HG03460 (cell line): ENCODE results near the gene ANKRD39.
A peak's percentile ranks its signal among the peaks of the same experiment; 100 is the strongest.
"Not testable (repeated sequence)": the region's sequence is repeated elsewhere in the genome, so short reads cannot be mapped to it uniquely, and the experiment has no call there.

Experiments
- ATAC-seq: cut with Tn5 transposase; IDR thresholded peaks from one replicate; pipeline ENCODE4 v1.9.1; 2021; ENCODE audit not compliant: unreplicated experiment

Gene ANKRD39

GRCh38 chr2:96810783-96811192 is 47.0 kb downstream of the ANKRD39 start:
- ATAC-seq = no peak

GRCh38 chr2:96809951-96810782 is 47.6 kb downstream of the ANKRD39 start:
- no peak for ATAC-seq

GRCh38 chr2:96809216-96809882 is 48.5 kb downstream of the ANKRD39 start:
- ATAC-seq = no peak

GRCh38 chr2:96808176-96808837 is 49.5 kb downstream of the ANKRD39 start:
- ATAC-seq = no peak

- ATAC-seq = no peak
Observed at GRCh38 chr2:96807127-96807471, 50.7 kb downstream of the ANKRD39 start.

GRCh38 chr2:96806468-96807126 is 51.2 kb downstream of the ANKRD39 start:
- ATAC-seq = peak; percentile 55

- ATAC-seq = not testable (repeated sequence)
Observed at GRCh38 chr2:96805946-96806345, 51.9 kb downstream of the ANKRD39 start.

GRCh38 chr2:96804986-96805385 is 52.8 kb downstream of the ANKRD39 start:
- ATAC-seq = no peak

GRCh38 chr2:96802721-96803120 is 55.1 kb downstream of the ANKRD39 start:
- no peak for ATAC-seq

- no peak for ATAC-seq
Observed at GRCh38 chr2:96801786-96802595, 55.8 kb downstream of the ANKRD39 start.

- peak; percentile 74 for ATAC-seq
Observed at GRCh38 chr2:96801005-96801785, 56.6 kb downstream of the ANKRD39 start.

- peak; percentile 19 for ATAC-seq
Observed at GRCh38 chr2:96800061-96801004, 57.5 kb downstream of the ANKRD39 start.

- ATAC-seq = no peak
Observed at GRCh38 chr2:96799623-96799935, 58.2 kb downstream of the ANKRD39 start.

GRCh38 chr2:96798733-96799622 is 58.8 kb downstream of the ANKRD39 start:
- no peak for ATAC-seq
